Suprapubic skin (tissue), 4 donors: ENCODE measurements around the gene NKAPD1. TPM values are rescaled to one million over a fixed set of nuclear protein-coding genes. Genes with fewer than 3 reads are reported as not detected.

ENCODE experiments used
- DNase-seq, 2 donors: peaks; one replicate each; pipeline ENCODE4 v3.0.0-alpha.2; 2019; ENCODE audit warnings: low spot score in 2 of 2
- H3K27ac ChIP-seq: fragments of 200-600 bp; sonication (generic); one replicate; pipeline ENCODE4 v1.5.1; 2019
- H3K27me3 ChIP-seq: fragments of 200-600 bp; sonication (generic); one replicate; pipeline ENCODE4 v1.5.1; 2019
- H3K36me3 ChIP-seq: fragments of 200-600 bp; sonication (generic); one replicate; pipeline ENCODE4 v1.5.1; 2019
- H3K4me1 ChIP-seq: fragments of 200-600 bp; sonication (generic); one replicate; pipeline ENCODE4 v1.5.1; 2019
- H3K4me3 ChIP-seq: fragments of 200-600 bp; sonication (generic); one replicate; pipeline ENCODE4 v1.5.1; 2019; ENCODE audit warnings: mild to moderate bottlenecking
- H3K9me3 ChIP-seq: fragments of 200-600 bp; sonication (generic); one replicate; pipeline ENCODE4 v1.5.1; 2019
- EP300 ChIP-seq: sonication (generic); formaldehyde crosslinking; IDR thresholded peaks from one replicate; pipeline ENCODE4 v1.6.1; 2017; ENCODE audit warnings: antibody characterized with exemption
- POLR2A ChIP-seq, 2 donors: fragments of 450-650 bp; IDR thresholded peaks; one replicate each; pipeline ENCODE4 v1.6.1; 2017; ENCODE audit warnings: antibody characterized with exemption in 2 of 2, mild to moderate bottlenecking in 2 of 2, moderate library complexity in 2 of 2
- POLR2AphosphoS5 ChIP-seq, 3 donors: sonication (generic); formaldehyde crosslinking; IDR thresholded peaks; one replicate each; pipeline ENCODE4 v1.6.1; 2017; ENCODE audit warnings: antibody characterized with exemption in 3 of 3
- WGBS: methylation state at CpG from one replicate; pipeline ENCODE4 v1.1.5; 2018; 5-methylcytosine and 5-hydroxymethylcytosine counted together
- total RNA-seq, 4 donors: library from RNA; depleted of rRNA; stranded (reverse); fragments of >200 nt; gene quantifications; one replicate each; pipeline ENCODE4 v1.1.0, GENCODE V29; 2016
- TF ChIP-seq, protein P1 (sequence below), 2 donors: fragments of 200-600 bp in 1 of 2; fragments of 450-650 bp in 1 of 2; sonication (generic) in 1 of 2; IDR thresholded peaks; one replicate each; pipeline ENCODE4 v1.5.1; 2016 to 2019; ENCODE audit warnings: antibody characterized with exemption in 2 of 2, mild to moderate bottlenecking in 1 of 2, moderate library complexity in 1 of 2

The NKAPD1 gene
- total RNA-seq, 4 donors from 2014 or later: 14.4 to 20.2 (median 17.1) TPM

- DNase-seq: no peak
- no peaks in the 10 kb centered on the region for H3K9me3 ChIP-seq
Observed at GRCh38 chr11:112113539-112114457, 39.7 kb downstream of the NKAPD1 start.

DNA sequence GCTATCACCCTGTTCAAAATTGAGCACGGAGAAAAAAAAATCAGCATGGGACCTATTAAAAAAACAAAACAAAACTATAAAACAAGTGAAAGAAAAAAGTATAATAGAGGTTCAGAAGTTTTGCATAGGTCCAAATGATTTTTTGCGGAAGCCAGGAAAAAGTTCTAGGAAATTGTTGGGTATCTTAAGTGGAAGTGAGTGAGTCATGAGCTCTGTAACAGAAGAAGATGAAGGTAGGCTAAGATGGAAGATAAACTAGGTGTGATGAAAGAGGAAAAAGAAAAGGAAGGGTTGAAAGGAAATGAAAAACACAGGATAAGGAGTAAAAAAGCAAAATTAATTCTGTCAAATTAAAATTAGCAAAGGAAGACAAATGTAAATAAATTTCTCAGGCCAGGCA lies 40.4 kb downstream of the NKAPD1 start:
- TF ChIP-seq POLR2AphosphoS5 (IDR thresholded peaks at IDR 0.05) (no peak), EP300 (no peak), POLR2A (IDR thresholded peaks at IDR 0.05) (no peak)
- TF ChIP-seq, protein P1, sequence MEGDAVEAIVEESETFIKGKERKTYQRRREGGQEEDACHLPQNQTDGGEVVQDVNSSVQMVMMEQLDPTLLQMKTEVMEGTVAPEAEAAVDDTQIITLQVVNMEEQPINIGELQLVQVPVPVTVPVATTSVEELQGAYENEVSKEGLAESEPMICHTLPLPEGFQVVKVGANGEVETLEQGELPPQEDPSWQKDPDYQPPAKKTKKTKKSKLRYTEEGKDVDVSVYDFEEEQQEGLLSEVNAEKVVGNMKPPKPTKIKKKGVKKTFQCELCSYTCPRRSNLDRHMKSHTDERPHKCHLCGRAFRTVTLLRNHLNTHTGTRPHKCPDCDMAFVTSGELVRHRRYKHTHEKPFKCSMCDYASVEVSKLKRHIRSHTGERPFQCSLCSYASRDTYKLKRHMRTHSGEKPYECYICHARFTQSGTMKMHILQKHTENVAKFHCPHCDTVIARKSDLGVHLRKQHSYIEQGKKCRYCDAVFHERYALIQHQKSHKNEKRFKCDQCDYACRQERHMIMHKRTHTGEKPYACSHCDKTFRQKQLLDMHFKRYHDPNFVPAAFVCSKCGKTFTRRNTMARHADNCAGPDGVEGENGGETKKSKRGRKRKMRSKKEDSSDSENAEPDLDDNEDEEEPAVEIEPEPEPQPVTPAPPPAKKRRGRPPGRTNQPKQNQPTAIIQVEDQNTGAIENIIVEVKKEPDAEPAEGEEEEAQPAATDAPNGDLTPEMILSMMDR (IDR thresholded peaks at IDR 0.05): no peak
- Histone ChIP-seq H3K36me3 (no peaks in the 10 kb centered on the region), H3K9me3 (no peaks in the 10 kb centered on the region), H3K27ac (no peak overlapping the region), H3K4me1 (peaks cover 7% of the 10 kb centered on the region), H3K4me3 (no peak overlapping the region), H3K27me3 (no peaks in the 10 kb centered on the region)
- DNase-seq: no peak
- WGBS: 91% methylated on average over 2 of the region's 2 CpGs

More at GRCh38 chr11:112113539-112114457, 39.7 kb downstream of the NKAPD1 start:
- no peak for TF ChIP-seq POLR2AphosphoS5 (IDR thresholded peaks at IDR 0.05)
- TF ChIP-seq, protein P1 (IDR thresholded peaks at IDR 0.05): peak; percentile 50 to 56
- H3K4me1 ChIP-seq: peaks cover 5% of the 10 kb centered on the region
- no peaks in the 10 kb centered on the region for H3K27me3 ChIP-seq
- no peak overlapping the region for H3K4me3 ChIP-seq
- no peak overlapping the region for H3K27ac ChIP-seq
- no peaks in the 10 kb centered on the region for H3K36me3 ChIP-seq
- 57% methylated on average over 6 of the region's 6 CpGs for WGBS

DNA sequence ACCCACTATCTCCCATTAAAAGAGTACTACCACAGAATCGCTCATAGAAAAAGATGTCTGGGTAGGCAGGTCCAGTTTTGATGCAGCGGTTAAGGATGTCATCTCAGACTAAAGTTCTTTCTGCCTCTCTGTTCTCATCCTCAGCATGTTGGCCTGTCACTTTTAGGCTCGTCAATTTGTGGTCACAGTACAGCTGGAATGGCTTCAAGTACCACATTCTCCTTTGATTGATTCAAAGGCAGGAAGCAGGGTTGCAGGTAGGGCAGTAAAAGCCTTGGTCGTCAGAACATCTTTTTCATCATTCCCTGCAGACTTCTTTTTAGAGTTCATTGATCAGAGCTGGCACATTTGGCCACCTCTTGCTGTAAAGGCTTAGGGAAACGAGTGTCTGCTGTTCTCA lies 41.3 kb downstream of the NKAPD1 start:
- no peak overlapping the region for H3K4me3 ChIP-seq
- TF ChIP-seq POLR2AphosphoS5 (IDR thresholded peaks at IDR 0.05) (no peak), POLR2A (IDR thresholded peaks at IDR 0.05) (no peak), EP300 (no peak)
- TF ChIP-seq, protein P1 (IDR thresholded peaks at IDR 0.05): no peak

DNA sequence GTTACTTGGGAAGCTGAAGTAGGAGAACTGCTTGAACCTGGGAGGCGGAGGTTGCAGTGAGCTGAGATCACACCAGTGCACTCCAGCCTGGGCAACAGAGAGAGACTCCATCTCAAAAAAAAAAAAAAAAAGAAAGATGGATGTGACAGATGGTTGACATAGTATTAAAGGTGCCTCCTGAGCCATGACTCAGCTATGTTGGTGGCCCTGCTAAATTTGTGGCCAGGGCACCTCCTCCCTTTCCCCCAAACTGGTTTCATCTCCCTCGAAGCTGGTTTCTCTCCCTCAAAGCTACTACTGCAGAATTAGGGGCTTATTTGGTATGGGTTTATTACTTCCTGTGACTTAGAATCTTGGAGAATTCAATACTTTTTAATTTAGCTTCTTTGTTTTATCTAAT lies 44.1 kb downstream of the NKAPD1 start:
- 80% methylated on average over 2 of the region's 2 CpGs for WGBS
- peaks cover 18% of the 10 kb centered on the region for H3K4me1 ChIP-seq
- H3K36me3 ChIP-seq: no peaks in the 10 kb centered on the region
- H3K27ac ChIP-seq: no peak overlapping the region
- TF ChIP-seq POLR2AphosphoS5 (IDR thresholded peaks at IDR 0.05) (no peak), EP300 (no peak), POLR2A (IDR thresholded peaks at IDR 0.05) (no peak)
- TF ChIP-seq, protein P1 (IDR thresholded peaks at IDR 0.05): no peak
- no peak for DNase-seq
- no peaks in the 10 kb centered on the region for H3K27me3 ChIP-seq
- no peak overlapping the region for H3K4me3 ChIP-seq
- H3K9me3 ChIP-seq: no peaks in the 10 kb centered on the region

More for the DNA sequence above, 41.3 kb downstream of the NKAPD1 start:
- Histone ChIP-seq H3K9me3 (no peaks in the 10 kb centered on the region), H3K27ac (no peak overlapping the region), H3K27me3 (no peaks in the 10 kb centered on the region), H3K36me3 (no peaks in the 10 kb centered on the region), H3K4me1 (peaks cover 8% of the 10 kb centered on the region)
- no peak for DNase-seq
- 64% methylated on average over 5 of the region's 5 CpGs for WGBS

- no peak overlapping the region for H3K4me3 ChIP-seq
- H3K36me3 ChIP-seq: no peaks in the 10 kb centered on the region
- H3K27ac ChIP-seq: peak overlapping the region; percentile 24
- peaks cover 13% of the 10 kb centered on the region for H3K4me1 ChIP-seq
- no peak for TF ChIP-seq EP300
- no peak for TF ChIP-seq POLR2AphosphoS5 (IDR thresholded peaks at IDR 0.05)
- no peak for TF ChIP-seq POLR2A (IDR thresholded peaks at IDR 0.05)
- no peaks in the 10 kb centered on the region for H3K27me3 ChIP-seq
- no peak for DNase-seq
- 83% methylated on average over 5 of the region's 5 CpGs for WGBS
- H3K9me3 ChIP-seq: no peaks in the 10 kb centered on the region
Observed at GRCh38 chr11:112121981-112122615, 48.0 kb downstream of the NKAPD1 start.
